Omental fat pad (tissue), 4 donors: ENCODE data around the gene UBE4B. TPM values are rescaled to one million over a fixed set of nuclear protein-coding genes. Genes with fewer than 3 reads are reported as not detected.
"Not testable (repeated sequence)": the region's sequence is repeated elsewhere in the genome, so short reads cannot be mapped to it uniquely, and the experiment has no call there.

Experiments used
- ATAC-seq: fragments of 150-250 bp; one replicate; pipeline ENCODE4 v1.9.1; 2016; ENCODE audit warnings: mild to moderate bottlenecking, moderate library complexity; ENCODE audit not compliant: low FRiP score
- DNase-seq: peaks from one replicate; pipeline ENCODE4 v3.0.0-alpha.2; 2019; ENCODE audit warnings: low spot score
- CTCF ChIP-seq, 3 donors: fragments of 450-650 bp; IDR thresholded peaks; one replicate each; pipeline ENCODE4 v1.5.1; 2016 to 2017; ENCODE audit warnings: antibody characterized with exemption in 3 of 3, mild to moderate bottlenecking in 3 of 3, moderate library complexity in 2 of 3
- small RNA-seq: library from RNA; depleted of rRNA; stranded (forward); fragments of <200 nt; gene quantifications from one replicate; pipeline ENCODE3, GENCODE V24; 2016
- total RNA-seq, 4 donors: library from RNA; depleted of rRNA; stranded (reverse); fragments of >200 nt; gene quantifications; one replicate each; pipeline ENCODE4 v1.1.0, GENCODE V29; 2016

UBE4B gene
- total RNA-seq, 4 donors from 2014 or later, result 33.3 to 58.4 (median 46.1) TPM

GRCh38 chr1:10216090-10216749 is 183.5 kb downstream of the UBE4B start:
- ATAC-seq (no peak), DNase-seq (no peak)
- no peak for TF ChIP-seq CTCF (IDR thresholded peaks at IDR 0.05)

DNA sequence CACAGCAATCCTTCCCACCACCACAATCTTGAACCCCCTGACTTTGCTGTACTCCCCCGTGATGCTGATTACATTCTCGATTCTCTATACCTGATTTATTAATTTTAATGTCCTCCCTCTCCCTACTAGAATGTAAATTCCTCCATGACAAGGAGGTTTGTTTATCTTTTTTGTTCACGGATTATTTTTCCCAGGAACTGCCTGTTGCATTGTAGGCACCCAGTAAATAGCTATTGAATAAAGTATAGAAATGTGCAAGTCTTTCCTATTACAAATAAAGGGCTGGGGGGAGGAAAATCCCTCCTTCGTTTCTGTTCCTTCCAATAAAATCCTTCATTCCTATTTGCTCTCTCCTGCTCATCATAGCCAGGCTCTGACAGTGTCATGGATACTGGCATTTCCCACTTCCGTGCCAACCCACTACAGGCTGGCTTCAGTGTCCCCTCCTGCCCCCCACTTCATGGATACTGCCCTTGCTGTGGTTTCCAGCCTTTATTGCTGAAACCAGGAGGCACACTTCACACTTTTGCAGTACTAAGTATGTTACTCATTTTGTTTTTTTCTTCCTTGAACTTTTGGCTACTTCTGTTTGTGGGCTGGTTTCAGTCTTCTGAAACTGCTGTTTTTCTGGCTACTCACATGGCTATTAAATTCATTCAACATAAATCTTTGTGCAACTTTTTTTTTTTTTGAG is 185.1 kb downstream of the UBE4B start:
- peak; percentile 22 for ATAC-seq
- no peak for DNase-seq
- no peak for TF ChIP-seq CTCF (IDR thresholded peaks at IDR 0.05)

GRCh38 chr1:10220200-10220599 is 187.4 kb downstream of the UBE4B start:
- ATAC-seq, result no peak
- no peak for DNase-seq
- TF ChIP-seq CTCF (IDR thresholded peaks at IDR 0.05), result no peak

GRCh38 chr1:10220657-10221056 is 187.9 kb downstream of the UBE4B start:
- not testable (repeated sequence) for ATAC-seq

GRCh38 chr1:10225573-10225972 is 192.8 kb downstream of the UBE4B start:
- ATAC-seq (no peak), DNase-seq (no peak)
- TF ChIP-seq CTCF (IDR thresholded peaks at IDR 0.05), result no peak

More at GRCh38 chr1:10220657-10221056, 187.9 kb downstream of the UBE4B start:
- not testable (repeated sequence) for DNase-seq

DNA sequence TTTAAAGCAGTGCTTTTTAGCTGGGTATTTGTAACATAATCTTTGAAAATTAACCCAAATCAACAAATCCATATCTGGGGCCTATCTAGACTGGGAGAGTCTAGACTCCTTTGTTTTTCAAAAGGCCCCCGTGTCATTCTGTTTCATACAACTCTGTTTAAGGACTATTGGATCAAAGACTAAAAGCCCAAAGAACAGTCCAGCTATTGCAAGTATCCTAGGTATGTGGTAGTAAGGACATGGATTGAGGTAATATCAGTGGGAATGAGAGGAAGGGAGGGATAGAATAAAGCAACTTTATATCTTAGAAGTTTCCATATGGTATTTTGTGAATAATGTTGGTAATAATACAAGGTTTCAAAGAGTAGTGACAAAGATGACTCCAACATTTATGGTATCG is 195.8 kb downstream of the UBE4B start:
- no peak for ATAC-seq
- DNase-seq, result no peak
- no peak for TF ChIP-seq CTCF (IDR thresholded peaks at IDR 0.05)

- DNase-seq (no peak), ATAC-seq (no peak)
- no peak for TF ChIP-seq CTCF (IDR thresholded peaks at IDR 0.05)
Measured at GRCh38 chr1:10229903-10230302, 197.1 kb downstream of the UBE4B start.

Small RNA genes lying within 50 kb of the gene (small RNA-seq; reads per million reads assigned to genes)
- gene MIR1273D, result not detected
- gene RNU6-828P, result not detected

Other genes with a start within 250 kb of the UBE4B start
- 10 to 100 TPM; 28.3 to 41.0 (median 30.1) TPM for gene CLSTN1, start 209.0 kb upstream of the UBE4B start, total RNA-seq
- gene CTNNBIP1, start 122.7 kb upstream of the UBE4B start, total RNA-seq, result 10 to 100 TPM; 13.3 to 42.6 (median 15.7) TPM
- 10 to 100 TPM; 15.1 to 31.8 (median 19.9) TPM for gene LZIC, start 89.6 kb upstream of the UBE4B start, total RNA-seq
- gene NMNAT1, start 89.5 kb upstream of the UBE4B start, total RNA-seq, result 1 to 10 TPM; 4.7 to 6.5 (median 5.6) TPM
- 100 to 1,000 TPM in 3 of 4 donors, 10 to 100 TPM in 1; 96.8 to 404 (median 290) TPM for gene RBP7, start 35.7 kb upstream of the UBE4B start, total RNA-seq
- 10 to 100 TPM; 45.7 to 63.5 (median 52.1) TPM for gene KIF1B, start 177.6 kb downstream of the UBE4B start, total RNA-seq